GM18511 (cell line): Measurements from ENCODE around the gene MORN5.
A peak's percentile ranks its signal among the peaks of the same experiment; 100 is the strongest.

Experiments used
- ATAC-seq: cut with Tn5 transposase; IDR thresholded peaks from one replicate; pipeline ENCODE4 v1.9.1; 2021; ENCODE audit warnings: mild to moderate bottlenecking, moderate library complexity; ENCODE audit not compliant: unreplicated experiment

Gene MORN5

DNA sequence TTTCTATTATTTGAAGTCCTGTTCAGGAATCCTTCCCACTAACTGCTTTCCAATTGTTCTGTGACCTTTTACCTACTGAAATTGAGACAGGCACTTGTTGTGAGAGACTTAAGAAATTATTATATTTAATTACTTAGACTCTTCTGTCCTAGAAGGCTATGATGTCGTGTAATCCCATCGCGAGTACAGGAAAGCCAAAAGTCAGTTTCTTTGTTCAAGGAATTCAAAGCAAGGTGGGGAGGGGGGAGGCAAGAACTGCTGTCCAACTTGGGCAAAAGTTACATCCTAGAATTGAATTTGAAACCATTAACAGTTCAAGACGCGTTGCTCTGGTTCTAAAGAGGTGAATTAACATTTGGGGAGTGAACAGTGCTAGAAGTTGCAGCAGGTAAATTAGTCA is 18.0 kb upstream of the MORN5 start:
- no peak for ATAC-seq

DNA sequence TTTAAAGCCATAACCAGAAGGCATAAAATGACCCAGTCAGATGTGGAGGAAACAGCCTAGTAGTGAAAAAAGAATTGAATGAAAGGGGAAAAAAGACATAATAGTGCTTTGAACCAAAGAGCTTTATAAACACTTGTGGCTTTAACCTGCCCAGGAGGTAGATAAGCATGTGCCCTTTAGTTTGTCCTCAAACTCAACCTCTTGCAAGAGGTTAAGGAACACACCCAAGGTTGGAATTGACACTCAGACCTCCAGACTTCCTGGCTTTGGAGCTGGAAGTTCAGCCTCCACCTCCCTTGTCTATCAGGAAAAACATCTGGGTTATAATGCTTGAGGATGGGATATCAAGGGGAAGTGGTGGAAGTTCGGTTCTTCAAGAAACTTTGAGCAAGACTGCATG is 16.4 kb upstream of the MORN5 start:
- ATAC-seq: no peak

- ATAC-seq: no peak
These were observed 15.8 kb upstream of the MORN5 start for GRCh38 chr9:122143876-122144405.

- ATAC-seq: no peak
These were observed 14.7 kb upstream of the MORN5 start for GRCh38 chr9:122144836-122145591.

GRCh38 chr9:122145592-122145863 is 14.2 kb upstream of the MORN5 start:
- no peak for ATAC-seq

GRCh38 chr9:122151267-122151828 is 8.4 kb upstream of the MORN5 start:
- ATAC-seq: no peak

GRCh38 chr9:122155796-122156195 is 3.9 kb upstream of the MORN5 start:
- ATAC-seq: no peak

- ATAC-seq: peak; percentile 49
These were observed 1.5 kb upstream of the MORN5 start for GRCh38 chr9:122158202-122158601.

- ATAC-seq: peak; percentile 12
These were observed 178 bp downstream of the MORN5 start for GRCh38 chr9:122159925-122160246.

DNA sequence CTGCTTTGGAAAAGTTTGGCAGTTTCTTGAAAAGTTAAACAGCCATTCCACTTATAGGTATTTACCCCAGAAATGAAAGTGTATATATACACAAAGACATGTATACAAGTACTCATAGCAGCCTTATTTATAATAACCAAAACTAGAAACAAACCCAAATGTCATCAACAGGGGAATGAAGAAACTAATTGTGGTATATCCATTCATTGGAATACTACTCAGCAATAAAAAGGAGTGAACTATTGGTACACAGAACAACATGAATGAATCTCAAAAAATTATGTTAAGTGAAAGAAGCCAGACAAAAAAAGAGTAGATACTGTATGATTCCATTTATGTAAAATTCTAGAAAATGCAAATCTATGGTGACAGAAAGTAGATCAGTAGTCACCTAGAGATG is 2.7 kb downstream of the MORN5 start:
- ATAC-seq: no peak

- no peak for ATAC-seq
These were observed 4.6 kb downstream of the MORN5 start for GRCh38 chr9:122164286-122164685.

GRCh38 chr9:122168356-122168755 is 8.6 kb downstream of the MORN5 start:
- no peak for ATAC-seq

DNA sequence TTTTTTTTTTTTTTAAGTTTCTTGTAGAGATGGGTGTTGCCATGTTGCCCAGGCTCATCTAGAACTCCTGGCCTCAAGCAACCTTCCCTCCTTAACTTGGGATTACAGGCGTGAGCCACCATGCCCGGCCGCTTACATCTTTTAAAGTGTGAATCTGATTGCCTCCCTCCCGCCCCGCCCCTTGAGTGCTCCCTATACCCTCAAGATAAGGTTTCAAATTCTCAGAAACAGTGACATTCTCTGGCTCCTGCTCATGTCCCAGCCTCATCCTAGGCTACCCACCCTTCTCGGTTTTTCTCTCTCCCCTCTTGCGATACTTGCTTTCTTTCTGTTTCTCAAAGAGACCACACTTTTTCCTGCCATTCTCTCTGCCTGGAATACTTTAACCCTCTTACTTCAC is 12.4 kb downstream of the MORN5 start:
- no peak for ATAC-seq

GRCh38 chr9:122173670-122174069 is 14.0 kb downstream of the MORN5 start:
- no peak for ATAC-seq

GRCh38 chr9:122176916-122177315 is 17.2 kb downstream of the MORN5 start:
- ATAC-seq: no peak

DNA sequence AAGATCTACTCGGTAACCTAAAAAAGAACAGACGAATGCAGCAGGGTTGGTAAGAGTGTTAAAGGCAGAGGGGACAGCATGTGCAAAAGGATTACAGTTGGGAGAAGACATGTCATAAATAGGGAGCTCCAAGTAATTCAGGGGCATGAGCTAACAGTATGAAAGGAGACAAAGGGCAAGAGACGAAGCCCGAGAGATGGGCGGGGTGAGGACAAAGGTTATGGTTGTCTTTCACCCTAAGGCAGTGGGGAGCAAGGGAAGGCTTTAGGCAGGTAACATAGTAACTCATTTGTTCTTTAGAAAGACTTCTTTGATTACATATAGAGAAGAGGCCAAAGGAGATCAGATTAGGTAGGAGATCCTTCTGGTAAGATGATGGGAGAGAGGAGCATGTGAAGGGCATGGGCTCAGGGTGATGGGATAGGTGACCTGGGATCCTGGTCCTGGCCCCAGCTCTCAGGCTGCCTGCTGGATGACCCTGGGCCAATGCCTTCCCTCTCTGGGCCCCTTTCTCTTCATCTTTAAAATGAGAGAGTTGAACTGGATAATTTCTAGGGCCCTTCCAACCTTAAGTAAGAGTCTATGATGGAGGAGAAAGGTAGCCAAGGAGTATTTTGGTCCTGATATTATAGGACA is 19.5 kb downstream of the MORN5 start:
- no peak for ATAC-seq

GRCh38 chr9:122179690-122180074 is 20.0 kb downstream of the MORN5 start:
- ATAC-seq: no peak

GRCh38 chr9:122180633-122181032 is 20.9 kb downstream of the MORN5 start:
- ATAC-seq: no peak

- ATAC-seq: no peak
These were observed 23.8 kb downstream of the MORN5 start for GRCh38 chr9:122183501-122183900.

GRCh38 chr9:122184551-122184950 is 24.8 kb downstream of the MORN5 start:
- no peak for ATAC-seq

DNA sequence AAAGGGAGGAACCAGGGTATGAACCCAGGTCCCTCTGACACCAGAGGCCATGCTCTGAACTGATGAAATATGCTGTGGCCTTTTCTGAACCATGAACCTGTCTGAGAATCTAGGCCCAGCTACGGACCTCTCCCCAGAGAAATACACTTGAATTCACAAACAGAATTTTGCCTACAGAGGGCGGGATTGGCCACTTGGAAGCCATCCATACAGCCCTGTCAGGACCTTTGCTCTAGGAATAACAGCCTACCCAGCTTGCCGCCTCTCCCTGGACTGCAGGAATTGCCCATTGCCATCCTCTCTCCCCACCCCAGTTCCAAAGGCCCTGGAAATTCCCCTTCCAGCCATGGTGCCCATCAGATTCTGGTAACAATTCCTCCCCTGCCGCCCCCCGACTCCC is 26.6 kb downstream of the MORN5 start:
- no peak for ATAC-seq

- ATAC-seq: no peak
These were observed 27.2 kb downstream of the MORN5 start for GRCh38 chr9:122186777-122187470.
